ENCODE data around the gene PIH1D1.

Gene PIH1D1

DNA sequence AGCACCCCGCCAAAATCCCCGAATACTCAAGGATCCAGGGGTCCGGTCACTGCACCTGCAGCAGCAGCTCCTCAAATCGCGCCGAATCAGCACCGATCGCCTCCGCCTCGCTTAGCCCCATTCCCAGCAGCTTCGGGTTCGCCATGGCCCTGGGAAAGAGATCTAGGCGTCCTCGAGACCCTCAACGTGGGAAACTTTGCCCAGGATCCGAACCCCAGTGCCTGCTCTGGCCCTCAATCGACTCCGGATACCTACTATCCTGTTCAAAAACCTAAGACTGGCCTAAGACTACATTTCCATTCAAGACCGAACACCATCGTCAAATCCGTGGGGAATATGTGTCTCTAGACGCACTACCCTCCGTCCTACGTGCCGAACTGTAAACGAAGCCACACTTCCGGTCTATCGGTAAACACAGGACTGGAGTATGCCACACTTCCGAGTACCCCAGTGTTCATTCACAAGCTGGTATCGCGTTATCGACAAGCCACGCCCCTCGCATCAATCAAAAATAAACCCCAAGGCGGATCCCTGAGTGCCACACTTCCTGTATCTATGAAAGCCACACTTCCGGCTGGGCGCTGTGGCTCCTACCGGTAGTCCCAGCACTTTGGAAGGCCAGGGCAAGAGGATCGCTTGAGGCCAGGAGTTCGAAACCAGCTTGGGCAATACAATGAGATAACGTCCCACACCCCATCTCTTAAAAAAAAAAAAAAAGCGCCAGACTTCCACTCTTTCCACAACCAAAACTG lies at the start of gene PIH1D1:
Gene PIH1D1, minus strand, starts transcription at position 385 of the 752 bp plus-strand sequence. Its CDS starts 240 bp downstream, at position 145.
- H3K27me3 ChIP-seq (ENCODE audit: control insufficient read depth in 1 of 2, insufficient read depth in 2 of 2, low read length in 2 of 2): no peaks in the 10 kb centered on the region
- no peaks in the 10 kb centered on the region for H3K9me3 ChIP-seq (ENCODE audit: control insufficient read depth in 2 of 2, low read length in 2 of 2)
- H3K36me3 ChIP-seq (ENCODE audit: control insufficient read depth in 2 of 2, insufficient read depth in 2 of 2, low read length in 2 of 2): peaks cover 0 to 11% of the 10 kb centered on the region in 2 donors
- H3K9ac ChIP-seq (ENCODE audit: low read length in 2 of 2): peak within 1 kb of the TSS; percentile 84 to 97
- H3K27ac ChIP-seq (ENCODE audit: low read length): peak within 1 kb of the TSS; percentile 98
- H3K4me3 ChIP-seq (ENCODE audit: low read length in 2 of 2): peak within 1 kb of the TSS; percentile 91 to 95
- H3K4me1 ChIP-seq (ENCODE audit: control insufficient read depth, insufficient read depth, low read length): peaks cover 16% of the 10 kb centered on the region

DNA sequence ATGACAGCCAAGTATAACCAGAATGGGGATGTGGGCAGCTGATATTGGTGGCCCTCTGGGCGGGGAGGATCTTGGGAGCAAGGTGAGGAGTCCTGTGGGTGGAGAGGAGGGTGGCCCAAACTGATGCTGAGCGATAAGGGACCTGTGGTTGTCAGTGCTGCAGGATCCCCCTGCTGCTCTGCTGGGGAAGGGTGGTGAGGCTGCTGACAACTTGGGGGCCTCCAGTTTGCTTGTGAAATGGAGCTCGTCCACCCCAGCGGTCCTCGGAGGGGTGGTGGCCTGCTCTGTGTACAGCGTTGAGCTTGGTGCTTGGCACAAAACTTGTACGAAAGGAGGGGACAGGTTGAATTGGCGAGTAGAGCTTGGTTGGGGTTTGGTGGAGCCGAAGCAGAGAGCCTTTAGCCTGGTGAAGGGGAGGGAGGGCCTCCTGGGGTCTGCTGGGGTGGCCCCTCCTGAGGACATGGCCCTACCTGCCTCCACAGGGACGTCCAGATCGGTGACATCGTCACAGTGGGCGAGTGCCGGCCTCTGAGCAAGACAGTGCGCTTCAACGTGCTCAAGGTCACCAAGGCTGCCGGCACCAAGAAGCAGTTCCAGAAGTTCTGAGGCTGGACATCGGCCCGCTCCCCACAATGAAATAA lies 47.5 kb upstream of the PIH1D1 start:
- Histone ChIP-seq H3K4me1 (ENCODE audit: control insufficient read depth, insufficient read depth, low read length) (peaks cover 34% of the 10 kb centered on the region), H3K27ac (ENCODE audit: low read length) (no peak overlapping the region), H3K27me3 (ENCODE audit: control insufficient read depth in 1 of 2, insufficient read depth in 2 of 2, low read length in 2 of 2) (no peaks in the 10 kb centered on the region), H3K9me3 (ENCODE audit: control insufficient read depth in 2 of 2, low read length in 2 of 2) (no peaks in the 10 kb centered on the region), H3K9ac (ENCODE audit: low read length in 2 of 2) (peak overlapping the region in 1 of 2 donors; percentile 17), H3K36me3 (ENCODE audit: control insufficient read depth in 2 of 2, insufficient read depth in 2 of 2, low read length in 2 of 2) (peaks cover 24 to 27% of the 10 kb centered on the region in 2 donors), H3K4me3 (ENCODE audit: low read length in 2 of 2) (no peak overlapping the region)

DNA sequence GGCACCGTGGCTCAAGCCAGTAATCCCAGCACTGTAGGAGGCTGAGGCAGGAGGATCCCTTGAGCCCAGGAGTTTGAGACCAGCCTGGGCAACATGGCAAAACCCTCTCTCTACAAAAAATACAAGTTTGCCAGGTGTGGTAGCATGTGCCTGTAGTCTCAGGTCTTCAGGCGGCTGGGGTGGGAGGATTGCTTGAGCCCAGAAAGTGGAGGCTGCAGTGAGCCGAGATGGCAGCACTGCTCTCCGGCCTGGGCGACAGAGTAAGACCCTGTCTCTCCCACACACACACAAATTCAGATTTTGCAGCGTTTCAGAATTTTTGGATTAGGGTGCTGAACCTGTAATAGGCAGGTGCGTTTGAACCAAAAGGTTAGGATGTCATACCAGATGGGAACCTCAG lies 46.9 kb upstream of the PIH1D1 start:
- no peak overlapping the region for H3K4me3 ChIP-seq (ENCODE audit: low read length in 2 of 2)
- H3K9ac ChIP-seq (ENCODE audit: low read length in 2 of 2): peak overlapping the region in 1 of 2 donors; percentile 17

DNA sequence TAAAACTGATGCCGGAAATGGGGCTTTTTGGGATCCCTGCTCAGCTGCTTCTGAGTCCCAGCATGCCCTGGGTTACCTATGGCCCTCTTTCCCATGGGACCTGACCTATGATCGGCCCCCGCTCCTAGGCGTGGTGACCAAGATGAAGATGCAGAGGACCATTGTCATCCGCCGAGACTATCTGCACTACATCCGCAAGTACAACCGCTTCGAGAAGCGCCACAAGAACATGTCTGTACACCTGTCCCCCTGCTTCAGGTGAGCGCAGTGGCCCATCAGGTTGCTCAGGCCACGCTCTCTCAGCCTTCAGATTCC lies 46.1 kb upstream of the PIH1D1 start:
- peaks cover 28% of the 10 kb centered on the region in 2 donors for H3K36me3 ChIP-seq (ENCODE audit: control insufficient read depth in 2 of 2, insufficient read depth in 2 of 2, low read length in 2 of 2)
- H3K27me3 ChIP-seq (ENCODE audit: control insufficient read depth in 1 of 2, insufficient read depth in 2 of 2, low read length in 2 of 2): no peaks in the 10 kb centered on the region
- peak overlapping the region in 1 of 2 donors; percentile 98 for H3K9ac ChIP-seq (ENCODE audit: low read length in 2 of 2)
- peaks cover 29% of the 10 kb centered on the region for H3K4me1 ChIP-seq (ENCODE audit: control insufficient read depth, insufficient read depth, low read length)
- H3K9me3 ChIP-seq (ENCODE audit: control insufficient read depth in 2 of 2, low read length in 2 of 2): no peaks in the 10 kb centered on the region
- H3K27ac ChIP-seq (ENCODE audit: low read length): peak overlapping the region; percentile 18
- peak overlapping the region; percentile 94 to 97 for H3K4me3 ChIP-seq (ENCODE audit: low read length in 2 of 2)

More for the DNA sequence above, 46.9 kb upstream of the PIH1D1 start:
- Histone ChIP-seq H3K27me3 (ENCODE audit: control insufficient read depth in 1 of 2, insufficient read depth in 2 of 2, low read length in 2 of 2) (no peaks in the 10 kb centered on the region), H3K27ac (ENCODE audit: low read length) (no peak overlapping the region), H3K4me1 (ENCODE audit: control insufficient read depth, insufficient read depth, low read length) (peaks cover 33% of the 10 kb centered on the region), H3K36me3 (ENCODE audit: control insufficient read depth in 2 of 2, insufficient read depth in 2 of 2, low read length in 2 of 2) (peaks cover 24 to 27% of the 10 kb centered on the region in 2 donors), H3K9me3 (ENCODE audit: control insufficient read depth in 2 of 2, low read length in 2 of 2) (no peaks in the 10 kb centered on the region)

DNA sequence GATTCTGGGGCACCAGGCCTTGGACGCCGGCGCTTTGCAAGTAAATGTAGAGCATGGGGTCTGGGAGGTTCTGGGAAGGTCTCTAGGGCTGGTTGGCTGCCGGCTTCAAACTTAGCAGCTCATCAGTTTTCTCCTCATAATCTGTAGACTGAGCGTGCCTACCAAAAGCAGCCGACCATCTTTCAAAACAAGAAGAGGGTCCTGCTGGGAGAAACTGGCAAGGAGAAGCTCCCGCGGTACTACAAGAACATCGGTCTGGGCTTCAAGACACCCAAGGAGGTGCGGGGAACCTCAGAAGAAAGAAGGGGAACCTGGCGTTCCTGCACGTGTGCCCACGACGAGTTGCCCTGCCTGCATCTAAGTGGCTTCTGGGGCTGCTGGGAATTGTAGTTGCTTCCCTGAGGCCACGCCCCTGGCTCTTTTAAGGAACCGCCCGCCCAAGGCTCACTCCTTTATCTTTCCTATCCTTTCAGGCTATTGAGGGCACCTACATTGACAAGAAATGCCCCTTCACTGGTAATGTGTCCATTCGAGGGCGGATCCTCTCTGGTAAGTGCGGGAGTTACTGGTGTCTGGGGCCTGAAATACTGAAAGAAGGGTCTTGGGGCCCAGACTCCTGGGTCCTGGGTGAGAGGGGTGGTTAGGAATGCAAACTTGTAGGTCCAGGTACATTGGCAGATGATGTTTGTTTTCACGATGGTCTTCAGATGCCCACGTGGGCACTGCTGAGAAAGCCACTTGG lies 45.6 kb upstream of the PIH1D1 start:
- Histone ChIP-seq H3K27me3 (ENCODE audit: control insufficient read depth in 1 of 2, insufficient read depth in 2 of 2, low read length in 2 of 2) (no peaks in the 10 kb centered on the region), H3K9ac (ENCODE audit: low read length in 2 of 2) (peak overlapping the region; percentile 98), H3K27ac (ENCODE audit: low read length) (peak overlapping the region; percentile 92), H3K4me3 (ENCODE audit: low read length in 2 of 2) (peak overlapping the region; percentile 94 to 97), H3K36me3 (ENCODE audit: control insufficient read depth in 2 of 2, insufficient read depth in 2 of 2, low read length in 2 of 2) (peaks cover 34% of the 10 kb centered on the region in 2 donors), H3K4me1 (ENCODE audit: control insufficient read depth, insufficient read depth, low read length) (peaks cover 29% of the 10 kb centered on the region), H3K9me3 (ENCODE audit: control insufficient read depth in 2 of 2, low read length in 2 of 2) (no peaks in the 10 kb centered on the region)

DNA sequence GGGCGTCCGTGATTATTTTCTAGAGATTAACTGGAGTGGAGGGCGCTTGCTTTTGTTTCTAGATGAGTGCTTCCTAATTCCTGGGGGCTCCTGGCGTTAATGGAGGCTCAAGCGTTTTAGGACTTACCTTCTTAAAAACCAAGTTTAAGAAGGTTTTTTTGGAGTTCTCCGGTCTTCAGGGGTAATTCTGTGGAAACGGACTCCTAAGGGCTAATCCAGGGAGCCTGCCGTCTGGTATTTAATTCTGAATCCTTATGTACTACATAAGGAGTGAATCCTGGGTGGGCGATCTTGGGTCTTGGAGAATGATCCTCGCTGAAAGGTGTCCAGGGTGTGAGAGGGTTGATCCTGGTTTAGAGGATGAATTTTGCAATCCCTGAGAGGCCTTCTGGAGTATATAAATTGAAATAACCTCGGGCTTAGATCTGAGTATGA lies 45.0 kb upstream of the PIH1D1 start:
- peaks cover 29% of the 10 kb centered on the region for H3K4me1 ChIP-seq (ENCODE audit: control insufficient read depth, insufficient read depth, low read length)

DNA sequence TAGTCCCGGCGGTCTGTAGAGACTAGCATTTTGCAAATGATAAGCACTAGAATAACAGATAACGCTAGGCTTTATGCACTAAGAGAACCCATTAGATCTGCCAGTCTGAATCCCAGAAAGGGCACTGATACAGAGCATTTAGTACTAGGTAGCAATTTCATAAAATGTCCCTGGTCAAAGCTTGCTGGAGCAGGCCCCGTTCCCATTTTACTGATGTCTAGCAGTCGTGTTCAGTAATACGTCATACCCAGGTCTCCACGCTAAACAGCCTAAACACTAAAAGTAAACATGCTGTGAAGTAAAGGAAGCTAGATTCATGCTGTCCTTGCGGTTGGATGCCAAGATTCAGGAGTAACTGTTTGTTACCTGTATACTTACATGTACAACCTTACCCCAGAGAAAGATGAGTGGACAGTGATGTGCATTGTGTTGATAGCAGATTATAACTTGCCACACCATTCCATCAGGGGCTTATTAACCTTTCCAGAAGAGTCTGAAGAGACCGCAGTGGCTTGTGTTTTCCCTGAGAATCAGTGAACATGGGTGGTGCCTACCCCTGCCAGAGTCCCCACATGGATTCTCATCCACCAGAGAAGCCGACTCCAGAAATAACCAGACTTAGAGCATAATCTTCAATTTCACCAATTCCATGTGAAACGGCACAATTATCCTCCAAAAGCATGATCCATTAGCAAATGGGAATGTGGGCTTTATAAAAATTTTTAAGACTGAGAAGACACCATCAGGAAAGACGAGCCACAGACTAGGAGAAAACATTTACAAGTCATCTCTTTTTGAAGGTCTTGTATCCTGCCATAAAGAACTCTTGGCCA lies 41.2 kb upstream of the PIH1D1 start:
- Histone ChIP-seq H3K9me3 (ENCODE audit: control insufficient read depth in 2 of 2, low read length in 2 of 2) (no peaks in the 10 kb centered on the region), H3K36me3 (ENCODE audit: control insufficient read depth in 2 of 2, insufficient read depth in 2 of 2, low read length in 2 of 2) (peaks cover 40 to 41% of the 10 kb centered on the region in 2 donors), H3K9ac (ENCODE audit: low read length in 2 of 2) (no peak overlapping the region), H3K4me3 (ENCODE audit: low read length in 2 of 2) (no peak overlapping the region), H3K27ac (ENCODE audit: low read length) (peak overlapping the region; percentile 24), H3K27me3 (ENCODE audit: control insufficient read depth in 1 of 2, insufficient read depth in 2 of 2, low read length in 2 of 2) (no peaks in the 10 kb centered on the region), H3K4me1 (ENCODE audit: control insufficient read depth, insufficient read depth, low read length) (peaks cover 34% of the 10 kb centered on the region)

More for the DNA sequence above, 45.0 kb upstream of the PIH1D1 start:
- peak overlapping the region; percentile 94 to 97 for H3K4me3 ChIP-seq (ENCODE audit: low read length in 2 of 2)
- H3K36me3 ChIP-seq (ENCODE audit: control insufficient read depth in 2 of 2, insufficient read depth in 2 of 2, low read length in 2 of 2): peaks cover 37 to 40% of the 10 kb centered on the region in 2 donors
- peak overlapping the region; percentile 98 for H3K9ac ChIP-seq (ENCODE audit: low read length in 2 of 2)
- H3K9me3 ChIP-seq (ENCODE audit: control insufficient read depth in 2 of 2, low read length in 2 of 2): no peaks in the 10 kb centered on the region
- no peaks in the 10 kb centered on the region for H3K27me3 ChIP-seq (ENCODE audit: control insufficient read depth in 1 of 2, insufficient read depth in 2 of 2, low read length in 2 of 2)
- H3K27ac ChIP-seq (ENCODE audit: low read length): peak overlapping the region; percentile 92

DNA sequence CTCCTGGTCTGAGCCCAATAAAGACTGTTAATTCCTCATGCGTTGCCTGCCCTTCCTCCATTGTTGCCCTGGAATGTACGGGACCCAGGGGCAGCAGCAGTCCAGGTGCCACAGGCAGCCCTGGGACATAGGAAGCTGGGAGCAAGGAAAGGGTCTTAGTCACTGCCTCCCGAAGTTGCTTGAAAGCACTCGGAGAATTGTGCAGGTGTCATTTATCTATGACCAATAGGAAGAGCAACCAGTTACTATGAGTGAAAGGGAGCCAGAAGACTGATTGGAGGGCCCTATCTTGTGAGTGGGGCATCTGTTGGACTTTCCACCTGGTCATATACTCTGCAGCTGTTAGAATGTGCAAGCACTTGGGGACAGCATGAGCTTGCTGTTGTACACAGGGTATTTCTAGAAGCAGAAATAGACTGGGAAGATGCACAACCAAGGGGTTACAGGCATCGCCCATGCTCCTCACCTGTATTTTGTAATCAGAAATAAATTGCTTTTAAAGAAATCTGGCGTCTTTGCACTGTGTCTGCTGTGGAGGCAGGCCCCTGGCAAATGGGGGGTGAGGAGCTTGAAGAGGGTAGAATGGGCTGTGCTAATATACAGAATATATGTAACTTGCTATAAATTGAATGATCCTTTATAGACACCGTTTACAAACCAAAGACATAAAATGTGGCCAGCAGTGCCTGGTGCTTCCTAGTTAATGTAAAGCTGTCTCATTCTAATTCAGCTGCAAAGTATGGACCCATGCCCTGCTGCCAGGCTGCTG lies 40.4 kb upstream of the PIH1D1 start:
- no peak overlapping the region for H3K9ac ChIP-seq (ENCODE audit: low read length in 2 of 2)
- no peaks in the 10 kb centered on the region for H3K27me3 ChIP-seq (ENCODE audit: control insufficient read depth in 1 of 2, insufficient read depth in 2 of 2, low read length in 2 of 2)
- H3K4me1 ChIP-seq (ENCODE audit: control insufficient read depth, insufficient read depth, low read length): peaks cover 28% of the 10 kb centered on the region
- peaks cover 33 to 35% of the 10 kb centered on the region in 2 donors for H3K36me3 ChIP-seq (ENCODE audit: control insufficient read depth in 2 of 2, insufficient read depth in 2 of 2, low read length in 2 of 2)
- peak overlapping the region; percentile 24 for H3K27ac ChIP-seq (ENCODE audit: low read length)
- H3K9me3 ChIP-seq (ENCODE audit: control insufficient read depth in 2 of 2, low read length in 2 of 2): no peaks in the 10 kb centered on the region
- no peak overlapping the region for H3K4me3 ChIP-seq (ENCODE audit: low read length in 2 of 2)

DNA sequence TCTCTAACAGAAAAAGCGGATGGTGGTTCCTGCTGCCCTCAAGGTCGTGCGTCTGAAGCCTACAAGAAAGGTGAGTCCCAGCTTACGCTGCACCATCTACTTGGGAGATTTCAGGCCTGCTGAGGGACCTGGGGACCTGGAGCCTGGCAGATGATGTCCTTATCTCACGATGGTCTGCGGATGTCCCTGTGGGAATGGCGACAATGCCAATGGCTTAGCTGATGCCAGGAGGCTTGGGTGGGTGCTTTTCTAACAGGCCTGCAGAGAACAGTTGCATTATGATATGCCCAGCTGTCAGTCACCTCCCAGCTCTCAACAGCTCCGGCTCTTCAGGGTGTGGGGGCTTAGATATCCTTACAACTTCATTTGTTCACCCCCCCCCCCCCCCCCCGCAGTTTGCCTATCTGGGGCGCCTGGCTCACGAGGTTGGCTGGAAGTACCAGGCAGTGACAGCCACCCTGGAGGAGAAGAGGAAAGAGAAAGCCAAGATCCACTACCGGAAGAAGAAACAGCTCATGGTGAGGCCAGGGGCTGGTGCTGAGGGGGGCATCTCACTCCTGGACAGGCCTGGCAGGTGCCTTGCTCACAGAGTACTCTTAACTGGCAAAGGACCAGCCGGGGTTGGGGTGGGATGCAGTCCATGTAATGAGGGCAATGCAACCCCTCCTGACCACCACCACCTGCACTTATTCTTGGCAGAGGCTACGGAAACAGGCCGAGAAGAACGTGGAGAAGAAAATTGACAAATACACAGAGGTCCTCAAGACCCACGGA lies 39.6 kb upstream of the PIH1D1 start:
- Histone ChIP-seq H3K4me1 (ENCODE audit: control insufficient read depth, insufficient read depth, low read length) (peaks cover 25% of the 10 kb centered on the region), H3K9ac (ENCODE audit: low read length in 2 of 2) (no peak overlapping the region), H3K36me3 (ENCODE audit: control insufficient read depth in 2 of 2, insufficient read depth in 2 of 2, low read length in 2 of 2) (peaks cover 33 to 35% of the 10 kb centered on the region in 2 donors), H3K27ac (ENCODE audit: low read length) (no peak overlapping the region), H3K4me3 (ENCODE audit: low read length in 2 of 2) (no peak overlapping the region), H3K27me3 (ENCODE audit: control insufficient read depth in 1 of 2, insufficient read depth in 2 of 2, low read length in 2 of 2) (no peaks in the 10 kb centered on the region), H3K9me3 (ENCODE audit: control insufficient read depth in 2 of 2, low read length in 2 of 2) (no peaks in the 10 kb centered on the region)
